ENCODE data around the gene GPR18. TPM values are rescaled to one million over a fixed set of nuclear protein-coding genes. Genes with fewer than 3 reads are reported as not detected.

Gene GPR18, protein sequence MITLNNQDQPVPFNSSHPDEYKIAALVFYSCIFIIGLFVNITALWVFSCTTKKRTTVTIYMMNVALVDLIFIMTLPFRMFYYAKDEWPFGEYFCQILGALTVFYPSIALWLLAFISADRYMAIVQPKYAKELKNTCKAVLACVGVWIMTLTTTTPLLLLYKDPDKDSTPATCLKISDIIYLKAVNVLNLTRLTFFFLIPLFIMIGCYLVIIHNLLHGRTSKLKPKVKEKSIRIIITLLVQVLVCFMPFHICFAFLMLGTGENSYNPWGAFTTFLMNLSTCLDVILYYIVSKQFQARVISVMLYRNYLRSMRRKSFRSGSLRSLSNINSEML
- not detected in 2 replicates for total RNA-seq

DNA sequence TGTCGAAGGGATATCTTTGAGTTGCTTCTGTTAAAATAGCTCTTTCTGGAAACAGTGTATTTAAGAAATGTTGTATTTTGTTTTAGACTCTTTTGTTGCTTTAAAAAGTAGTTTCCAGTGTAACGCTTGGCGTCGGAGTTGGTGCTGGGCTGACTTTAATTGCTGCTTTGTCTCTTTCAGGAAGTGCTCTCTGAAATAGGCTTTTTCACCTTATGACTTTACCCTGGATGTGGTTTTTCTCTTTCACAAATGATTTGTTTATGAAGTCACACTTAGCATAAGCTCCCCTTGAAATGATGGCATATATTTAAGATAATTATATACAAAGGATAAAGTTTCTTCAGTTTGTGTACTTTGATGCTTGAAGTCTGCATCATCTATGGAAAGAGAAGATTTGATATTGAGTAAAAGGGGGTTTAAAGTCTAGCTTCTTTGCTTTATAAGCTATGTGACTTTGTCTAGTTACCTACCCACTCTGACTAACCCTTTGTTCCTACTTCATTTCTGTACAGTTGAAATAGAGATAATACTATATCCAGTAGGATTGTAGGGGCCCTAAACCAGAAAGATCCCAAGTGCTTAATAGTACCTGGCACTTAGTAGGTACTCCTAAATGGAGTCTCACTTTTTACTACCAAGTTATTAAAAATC is at the start of gene GPR18:
TSS of gene GPR18 (minus strand) at position 170 of the 651 bp plus-strand sequence. CDS start 2,507 bp downstream, outside the sequence.

DNA sequence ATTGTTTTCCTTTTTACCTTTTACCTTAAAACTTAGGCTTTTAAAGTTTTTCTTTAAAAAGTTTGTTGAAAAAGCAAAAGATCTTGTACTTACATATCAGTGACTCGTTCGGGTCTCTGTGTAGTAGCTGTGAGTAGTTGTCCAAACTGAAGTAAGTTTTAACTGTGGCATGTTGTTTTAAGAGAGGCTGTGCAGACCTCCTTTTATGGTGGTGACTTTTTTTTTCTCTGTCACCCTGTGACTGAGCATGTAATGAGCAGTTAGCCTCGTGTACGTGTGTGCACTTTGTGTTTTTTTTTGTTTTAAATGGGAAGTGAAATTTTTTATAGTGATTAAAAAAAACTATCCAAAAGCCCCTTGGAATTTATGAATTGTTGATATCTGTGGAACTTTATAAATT is 49.1 kb upstream of the GPR18 start, which contains the start of gene GPR183:
TSS of gene GPR183 (minus strand) at position 153 of the 400 bp plus-strand sequence. CDS start 11,254 bp downstream, outside the sequence.

Small RNA genes within 50 kb of the gene (small RNA-seq; reads per million reads assigned to genes)
- not detected for gene RN7SKP9

Other genes with a start within 250 kb of the GPR18 start
- 29.8 and 30.7 TPM in 2 replicates for gene UBAC2, start 57.5 kb downstream of the GPR18 start, total RNA-seq
- gene GPR183, start 49.0 kb upstream of the GPR18 start, total RNA-seq = not detected in 2 replicates
- gene TM9SF2, start 243.1 kb upstream of the GPR18 start, total RNA-seq = 105 and 106 TPM in 2 replicates